Erythroblast (primary cell): ENCODE data around the gene BASP1.

Experiments
- GATA1 ChIP-seq: IDR thresholded peaks from 2 replicates; pipeline ENCODE4 v1.6.1; 2011; ENCODE audit warnings: low read depth, mild to moderate bottlenecking, control low read depth, low read length, moderate library complexity
- POLR2A ChIP-seq: IDR thresholded peaks from 2 replicates; pipeline ENCODE4 v1.6.1; 2011; ENCODE audit warnings: mild to moderate bottlenecking, low read length

DNA sequence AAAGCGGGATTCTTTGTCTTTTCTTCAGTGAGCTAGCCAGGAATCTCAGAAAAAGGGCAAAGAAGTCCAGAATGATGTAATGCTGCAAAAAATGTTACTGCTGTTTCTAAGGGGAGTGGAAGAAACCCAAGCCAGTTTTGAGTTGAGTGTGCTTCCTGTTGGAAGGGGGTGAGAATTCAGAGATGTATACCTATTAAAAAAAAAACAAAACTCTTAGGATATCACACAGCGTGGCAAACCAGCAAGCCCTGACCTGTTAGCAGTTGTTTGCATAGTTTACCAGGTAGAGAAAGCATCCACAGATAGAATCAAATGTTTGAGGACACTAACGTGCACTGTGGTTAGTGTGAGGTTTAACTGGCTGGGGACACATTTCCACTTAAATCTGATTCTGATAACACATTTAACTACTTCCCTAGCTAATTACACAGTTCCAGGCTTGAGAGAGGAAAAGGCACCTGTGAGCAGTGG lies 11.4 kb downstream of the BASP1 start:
- TF ChIP-seq POLR2A = no peak
- no peak for TF ChIP-seq GATA1
